Measurements from ENCODE around the gene NPTN.

DNA sequence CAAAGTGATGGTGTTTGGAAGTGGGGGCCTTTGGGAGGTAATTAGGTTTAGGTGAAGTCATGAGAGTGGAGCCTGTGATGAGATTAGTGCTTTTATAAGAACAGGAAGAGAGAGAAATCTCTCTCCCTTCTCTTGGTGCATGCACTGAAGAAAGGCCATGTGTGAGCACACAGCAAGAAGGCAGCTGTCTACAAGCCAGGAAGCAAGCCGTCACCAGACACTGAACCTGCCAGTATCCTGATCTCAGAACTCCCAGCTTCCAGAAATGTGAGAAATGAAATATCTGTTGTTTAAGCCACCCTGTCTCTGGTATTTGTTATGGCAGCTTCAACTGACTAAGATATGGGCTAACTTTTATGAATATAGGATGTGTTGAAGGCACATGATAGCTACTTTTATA, 117.7 kb downstream of the NPTN start:
- TF ChIP-seq POLR2AphosphoS5 (IDR thresholded peaks at IDR 0.05; ENCODE audit: low read depth, low read length) (no peak), TAF1 (IDR thresholded peaks at IDR 0.05; ENCODE audit: borderline replicate concordance, insufficient read depth, low read length) (no peak)
- TF ChIP-seq, protein P1, sequence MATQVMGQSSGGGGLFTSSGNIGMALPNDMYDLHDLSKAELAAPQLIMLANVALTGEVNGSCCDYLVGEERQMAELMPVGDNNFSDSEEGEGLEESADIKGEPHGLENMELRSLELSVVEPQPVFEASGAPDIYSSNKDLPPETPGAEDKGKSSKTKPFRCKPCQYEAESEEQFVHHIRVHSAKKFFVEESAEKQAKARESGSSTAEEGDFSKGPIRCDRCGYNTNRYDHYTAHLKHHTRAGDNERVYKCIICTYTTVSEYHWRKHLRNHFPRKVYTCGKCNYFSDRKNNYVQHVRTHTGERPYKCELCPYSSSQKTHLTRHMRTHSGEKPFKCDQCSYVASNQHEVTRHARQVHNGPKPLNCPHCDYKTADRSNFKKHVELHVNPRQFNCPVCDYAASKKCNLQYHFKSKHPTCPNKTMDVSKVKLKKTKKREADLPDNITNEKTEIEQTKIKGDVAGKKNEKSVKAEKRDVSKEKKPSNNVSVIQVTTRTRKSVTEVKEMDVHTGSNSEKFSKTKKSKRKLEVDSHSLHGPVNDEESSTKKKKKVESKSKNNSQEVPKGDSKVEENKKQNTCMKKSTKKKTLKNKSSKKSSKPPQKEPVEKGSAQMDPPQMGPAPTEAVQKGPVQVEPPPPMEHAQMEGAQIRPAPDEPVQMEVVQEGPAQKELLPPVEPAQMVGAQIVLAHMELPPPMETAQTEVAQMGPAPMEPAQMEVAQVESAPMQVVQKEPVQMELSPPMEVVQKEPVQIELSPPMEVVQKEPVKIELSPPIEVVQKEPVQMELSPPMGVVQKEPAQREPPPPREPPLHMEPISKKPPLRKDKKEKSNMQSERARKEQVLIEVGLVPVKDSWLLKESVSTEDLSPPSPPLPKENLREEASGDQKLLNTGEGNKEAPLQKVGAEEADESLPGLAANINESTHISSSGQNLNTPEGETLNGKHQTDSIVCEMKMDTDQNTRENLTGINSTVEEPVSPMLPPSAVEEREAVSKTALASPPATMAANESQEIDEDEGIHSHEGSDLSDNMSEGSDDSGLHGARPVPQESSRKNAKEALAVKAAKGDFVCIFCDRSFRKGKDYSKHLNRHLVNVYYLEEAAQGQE (IDR thresholded peaks at IDR 0.05; ENCODE audit: insufficient read depth in 1 of 2, low read depth in 2 of 2, low read length in 2 of 2): no peak
